DMS114 treated with DMSO at 0.1 percent for 48 hours (cell line): Measurements from ENCODE around the gene CENPO.

ENCODE experiments used
- DNase-seq: peaks from one replicate; lab custom pipeline; 2025; ENCODE audit not compliant: unreplicated experiment; lab: John Stamatoyannopoulos, UW

The CENPO gene

GRCh38 chr2:24792874-24793760, at the start of gene CENPO, which contains the start of gene PTRHD1:
Gene CENPO, plus strand, starts transcription at chr2:24793425. Its CDS starts 495 bp downstream, at chr2:24793920.
Gene PTRHD1, minus strand, starts transcription at chr2:24793391. Its CDS starts 14 bp downstream, at chr2:24793377.
- DNase-seq: peak; percentile 94

- DNase-seq: no peak
Observed at GRCh38 chr2:24743924-24744323, 49.3 kb upstream of the CENPO start.

GRCh38 chr2:24744356-24744755, 48.9 kb upstream of the CENPO start:
- DNase-seq: no peak

GRCh38 chr2:24745825-24746224, 47.4 kb upstream of the CENPO start:
- DNase-seq: no peak

- DNase-seq: no peak
Observed at GRCh38 chr2:24747299-24747698, 45.9 kb upstream of the CENPO start.

- DNase-seq: no peak
Observed at GRCh38 chr2:24749069-24749691, 44.0 kb upstream of the CENPO start.

GRCh38 chr2:24754985-24755705, 38.1 kb upstream of the CENPO start:
- DNase-seq: no peak

- no peak for DNase-seq
Observed at GRCh38 chr2:24756789-24757188, 36.4 kb upstream of the CENPO start.

GRCh38 chr2:24761866-24762265, 31.4 kb upstream of the CENPO start:
- DNase-seq: no peak

GRCh38 chr2:24762518-24762917, 30.7 kb upstream of the CENPO start:
- no peak for DNase-seq

- DNase-seq: no peak
Observed at GRCh38 chr2:24763843-24764242, 29.4 kb upstream of the CENPO start.

- no peak for DNase-seq
Observed at GRCh38 chr2:24766609-24767008, 26.6 kb upstream of the CENPO start.

- DNase-seq: no peak
Observed at GRCh38 chr2:24768013-24768412, 25.2 kb upstream of the CENPO start.

GRCh38 chr2:24768601-24769000, 24.6 kb upstream of the CENPO start:
- no peak for DNase-seq

- DNase-seq: no peak
Observed at GRCh38 chr2:24771061-24771460, 22.2 kb upstream of the CENPO start.

GRCh38 chr2:24771764-24772586, 21.2 kb upstream of the CENPO start:
- DNase-seq: no peak

GRCh38 chr2:24774373-24774772, 18.9 kb upstream of the CENPO start:
- DNase-seq: no peak

GRCh38 chr2:24779116-24779515, 14.1 kb upstream of the CENPO start:
- no peak for DNase-seq

GRCh38 chr2:24783641-24784040, 9.6 kb upstream of the CENPO start:
- DNase-seq: no peak

- no peak for DNase-seq
Observed at GRCh38 chr2:24785671-24786321, 7.4 kb upstream of the CENPO start.
